NCI-H128 (cell line): ENCODE data around the gene SPATS2.

Source experiments
- DNase-seq: peaks from one replicate; lab custom pipeline; 2025; ENCODE audit not compliant: unreplicated experiment; lab: John Stamatoyannopoulos, UW

The SPATS2 gene

DNA sequence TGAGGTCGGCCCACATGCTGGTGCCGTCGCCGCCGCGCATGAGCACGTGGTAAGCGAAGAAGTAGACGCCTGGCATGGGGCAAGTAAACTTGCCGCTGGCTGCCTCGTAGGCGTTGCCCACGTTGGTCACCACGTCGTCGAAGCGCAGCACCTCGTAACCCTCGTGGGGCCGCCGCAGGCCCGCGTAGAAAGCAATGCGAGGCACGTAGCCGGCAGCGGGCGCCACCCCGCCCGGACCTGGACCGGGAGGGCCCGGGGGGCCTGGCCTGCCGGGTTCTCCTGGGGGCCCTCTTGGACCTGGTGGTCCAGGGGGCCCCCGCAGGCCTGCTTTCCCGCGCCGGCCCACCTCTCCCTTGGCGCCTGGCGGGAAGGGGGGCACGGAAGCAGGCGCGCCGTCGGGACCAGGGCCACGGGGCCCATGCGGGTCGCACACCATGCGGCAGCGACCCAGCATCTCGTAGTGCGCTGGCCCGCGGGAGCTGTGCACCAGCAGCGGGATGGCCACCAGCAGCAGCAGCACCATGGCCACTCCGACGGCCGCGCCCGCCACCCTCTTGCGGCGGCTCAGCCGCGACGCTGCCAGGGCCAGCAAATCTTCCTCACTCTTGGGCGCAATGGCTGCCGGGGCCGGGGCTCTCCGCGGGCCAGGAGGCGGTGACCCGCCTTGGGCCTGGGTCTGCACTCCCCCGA is 31.2 kb upstream of the SPATS2 start:
- DNase-seq: no peak

DNA sequence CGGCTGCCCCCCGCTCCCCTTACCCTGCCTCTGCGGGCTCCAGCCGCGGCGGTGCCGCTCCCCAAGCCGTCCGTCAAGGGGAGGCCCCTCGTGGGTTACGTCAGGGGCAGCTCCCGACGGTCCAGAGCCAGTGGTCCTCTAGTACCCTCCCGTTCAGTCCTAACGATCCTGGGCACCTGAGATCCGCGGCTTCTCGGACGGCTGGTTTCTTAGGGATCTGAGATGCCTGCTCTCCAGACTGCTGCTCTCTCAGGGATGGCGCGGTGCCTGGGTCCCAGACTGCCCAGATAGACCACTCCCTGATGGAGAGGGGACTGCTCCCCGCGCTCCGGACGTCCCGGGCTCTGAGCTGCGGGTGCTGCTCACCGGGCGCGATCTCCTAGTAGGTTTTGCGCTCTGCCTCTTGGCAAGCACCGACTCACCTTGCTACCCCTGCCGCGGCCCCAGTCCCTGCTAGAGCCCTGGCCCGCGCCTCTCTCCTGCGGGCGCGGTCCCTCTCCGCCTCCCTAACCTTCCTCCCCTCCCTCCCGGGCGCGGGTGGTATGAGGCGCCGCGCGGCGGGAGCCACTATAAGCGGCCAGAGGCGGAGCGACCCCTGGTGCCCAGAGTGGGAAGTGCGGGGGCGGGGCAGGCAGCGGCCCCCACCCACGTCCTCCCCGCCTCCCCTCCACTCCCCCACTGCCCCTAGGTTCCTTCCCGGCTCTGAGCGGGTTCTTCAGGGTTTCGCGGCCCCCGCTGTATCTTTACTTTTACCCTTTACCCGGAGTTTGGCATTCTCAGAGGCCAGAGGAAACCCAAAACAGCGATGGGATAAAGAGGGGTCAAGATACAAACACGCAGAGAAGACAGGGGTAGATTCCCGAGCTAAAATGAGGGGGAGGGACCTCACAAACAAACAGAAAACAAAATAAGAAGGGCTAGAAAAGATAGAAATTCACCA is 30.3 kb upstream of the SPATS2 start, which contains the start of gene C1QL4:
C1QL4 (minus strand) TSS at position 544 of the 940 bp plus-strand sequence. CDS start 711 bp downstream, outside the sequence.
- peak; percentile 67 for DNase-seq

DNA sequence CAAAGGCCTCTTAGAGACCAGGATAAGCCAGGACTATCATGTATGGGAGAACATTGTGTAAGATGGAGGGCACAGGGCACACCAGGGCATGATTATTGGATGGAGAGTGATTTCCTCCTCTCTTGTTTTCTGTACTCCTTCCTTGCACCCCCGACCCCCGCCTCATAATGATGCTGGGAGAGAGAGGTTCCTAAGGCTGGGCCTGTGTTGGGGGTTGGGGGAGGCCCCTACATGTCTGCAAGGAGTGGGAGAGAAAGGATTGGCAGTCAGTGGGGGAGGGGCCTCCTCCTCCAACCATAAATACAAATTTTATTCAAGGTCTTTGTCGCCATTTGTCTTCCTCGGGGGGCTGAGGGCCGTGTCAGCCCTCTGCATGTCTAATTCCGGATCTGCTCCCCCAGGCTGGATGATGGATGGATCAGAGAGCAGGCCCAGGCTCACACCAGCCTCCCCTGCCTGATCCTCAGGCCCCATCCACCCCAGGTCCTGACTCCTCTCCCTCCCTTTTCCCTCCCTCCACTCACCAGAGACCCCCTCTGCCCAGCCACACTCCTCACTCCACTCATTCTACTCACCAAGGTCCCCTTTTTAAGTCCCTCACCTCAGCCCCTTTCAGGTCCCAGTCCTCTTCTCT is 28.3 kb upstream of the SPATS2 start:
- no peak for DNase-seq

DNA sequence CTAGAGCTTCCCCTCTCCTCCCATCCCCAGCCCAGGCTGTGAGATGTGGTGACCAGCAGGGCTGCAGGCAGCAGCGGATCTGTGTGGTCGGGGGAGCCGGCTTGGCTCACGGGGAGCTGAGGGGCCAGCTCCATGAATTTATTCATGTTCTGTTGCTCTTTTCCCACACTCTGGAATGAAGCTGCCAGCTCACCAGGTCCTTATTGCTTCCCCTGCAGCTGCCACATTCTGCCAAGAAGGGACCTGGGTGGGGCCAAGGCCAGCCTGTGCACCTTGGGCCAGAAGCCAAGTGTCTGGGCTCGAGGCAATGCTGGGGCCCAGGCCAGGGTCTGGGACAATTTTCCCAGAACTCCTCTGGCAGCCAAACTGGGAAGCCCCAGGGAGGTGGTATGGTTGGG is 27.8 kb upstream of the SPATS2 start:
- no peak for DNase-seq

DNA sequence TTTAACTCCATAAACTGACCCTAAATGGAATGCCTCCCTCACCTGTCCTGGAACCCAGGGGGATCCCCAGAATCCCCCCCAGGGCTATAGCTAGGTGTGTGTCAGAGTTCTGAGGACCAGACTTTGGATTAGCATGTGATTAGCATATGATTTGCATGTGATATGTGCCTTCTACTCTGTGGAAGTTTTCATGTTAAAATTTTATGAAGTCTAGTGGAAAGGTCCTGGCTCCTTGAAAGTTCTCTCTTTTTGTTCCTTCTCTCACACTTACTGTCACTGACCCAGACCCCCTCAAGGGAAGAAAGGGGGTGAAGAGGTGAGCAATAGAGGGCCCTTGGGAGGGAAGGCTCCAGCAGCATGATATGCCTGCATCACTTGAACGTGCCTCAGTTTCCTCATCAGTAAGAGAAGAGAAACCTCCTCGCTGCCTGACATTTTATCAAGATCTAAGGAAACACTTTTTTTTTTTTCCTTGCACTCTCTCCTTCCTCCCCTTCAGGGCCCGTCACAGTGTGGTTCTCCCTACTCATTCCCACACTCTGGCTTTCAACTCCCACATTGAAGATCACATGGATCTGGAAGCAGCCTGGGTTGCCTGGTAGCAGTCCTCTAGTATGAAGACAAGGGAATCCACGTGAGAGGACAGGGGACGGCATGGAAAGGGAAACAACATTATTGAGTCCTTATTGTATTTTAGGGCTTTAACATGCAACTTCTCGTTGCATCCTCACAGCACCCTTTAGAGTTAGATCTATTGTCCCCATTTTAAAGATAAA is 27.0 kb upstream of the SPATS2 start:
- DNase-seq: no peak

DNA sequence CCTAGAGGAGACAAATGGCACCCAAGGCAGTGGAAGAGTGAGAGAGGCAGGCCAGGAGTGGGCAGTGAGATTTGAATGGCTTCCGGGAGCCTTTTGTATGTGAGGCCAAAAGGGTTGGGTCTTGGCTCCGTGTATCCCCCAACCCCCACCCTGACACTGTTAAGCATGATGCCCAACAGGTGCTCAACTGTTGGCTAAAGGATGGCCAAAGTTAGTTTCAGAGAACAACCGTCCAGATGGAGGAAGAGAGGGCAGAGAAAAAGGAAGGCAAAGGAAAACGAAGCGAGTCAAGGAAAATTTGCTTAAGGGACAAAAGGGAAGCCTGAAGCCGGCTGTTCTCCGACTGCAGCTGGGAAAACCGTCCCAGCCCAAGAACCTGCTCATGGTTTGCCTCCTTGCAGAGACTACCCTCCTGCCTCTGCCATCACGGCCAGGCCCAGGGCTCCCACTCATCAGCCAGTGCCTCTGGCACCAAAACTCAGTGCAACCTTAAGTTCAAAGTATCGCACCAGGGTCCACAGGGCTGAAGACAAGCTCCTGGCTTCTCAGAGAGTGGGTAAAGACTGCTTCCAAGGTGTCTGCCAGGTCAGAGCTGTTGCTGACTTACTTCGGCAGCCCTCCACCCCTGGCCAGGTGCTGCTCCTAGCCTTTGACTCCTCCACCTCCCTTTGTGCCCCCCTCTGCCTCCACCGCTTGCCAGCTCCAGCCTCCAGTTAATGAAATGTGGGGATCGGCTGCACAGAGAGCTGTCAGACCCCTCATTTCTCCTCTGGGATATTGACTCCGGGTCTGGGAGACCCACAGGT is 26.1 kb upstream of the SPATS2 start:
- no peak for DNase-seq

DNA sequence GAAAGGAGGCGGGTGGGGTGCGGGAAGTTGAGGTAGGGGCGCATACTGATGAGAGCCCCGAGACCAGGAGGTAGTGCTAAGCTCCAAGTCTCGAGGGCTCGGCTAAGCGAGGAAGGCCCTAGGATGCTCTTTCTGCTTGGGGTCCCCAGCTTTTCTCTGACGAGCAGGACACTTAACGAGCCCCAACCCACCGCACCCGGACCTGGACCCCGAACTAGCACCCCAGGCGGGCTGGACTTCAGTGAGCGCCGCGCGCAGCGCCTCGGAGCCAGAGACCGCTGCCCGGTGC is 25.5 kb upstream of the SPATS2 start:
- DNase-seq: no peak

DNA sequence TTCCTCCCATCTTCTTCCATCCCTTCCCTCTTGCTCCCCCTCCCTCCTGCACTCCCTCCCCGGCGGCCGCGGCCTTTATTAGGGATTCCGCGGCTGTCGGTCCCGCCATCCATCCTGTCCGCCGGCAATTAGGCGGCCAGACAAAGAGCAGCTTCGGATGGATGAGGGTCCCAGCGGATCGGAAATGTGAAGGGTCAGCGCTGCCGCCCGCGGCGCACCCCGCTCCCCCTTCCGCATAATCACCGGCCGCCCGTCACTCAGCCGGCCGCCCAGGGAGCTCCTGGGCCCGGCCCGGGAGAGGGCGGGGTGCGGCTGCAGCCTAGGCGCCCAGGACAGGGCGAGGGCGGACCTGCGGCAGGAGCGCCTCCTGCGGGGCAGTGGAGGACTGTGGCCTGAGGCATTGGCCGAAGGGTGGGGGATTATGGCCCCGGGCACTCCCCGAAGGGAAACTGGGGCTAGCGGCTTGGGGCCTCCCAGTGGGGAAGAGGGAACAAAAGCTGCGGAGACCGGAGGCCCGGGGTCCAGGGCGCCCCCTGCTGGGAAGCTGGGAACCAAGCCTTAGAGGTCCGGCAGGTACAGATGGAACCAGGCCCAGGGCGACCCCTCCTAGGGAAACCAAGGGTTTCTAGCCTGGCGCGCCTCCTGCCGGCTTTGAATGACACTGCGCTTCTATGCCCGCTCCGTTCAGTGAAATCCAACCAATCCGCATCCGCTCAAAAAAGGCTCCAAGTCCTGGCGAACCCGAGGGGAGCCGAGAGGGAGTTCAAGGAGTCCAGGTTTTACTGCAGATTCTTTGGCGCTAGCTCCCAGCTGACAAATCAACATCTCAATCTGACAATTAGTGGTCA is 25.0 kb upstream of the SPATS2 start:
- DNase-seq: peak; percentile 84

DNA sequence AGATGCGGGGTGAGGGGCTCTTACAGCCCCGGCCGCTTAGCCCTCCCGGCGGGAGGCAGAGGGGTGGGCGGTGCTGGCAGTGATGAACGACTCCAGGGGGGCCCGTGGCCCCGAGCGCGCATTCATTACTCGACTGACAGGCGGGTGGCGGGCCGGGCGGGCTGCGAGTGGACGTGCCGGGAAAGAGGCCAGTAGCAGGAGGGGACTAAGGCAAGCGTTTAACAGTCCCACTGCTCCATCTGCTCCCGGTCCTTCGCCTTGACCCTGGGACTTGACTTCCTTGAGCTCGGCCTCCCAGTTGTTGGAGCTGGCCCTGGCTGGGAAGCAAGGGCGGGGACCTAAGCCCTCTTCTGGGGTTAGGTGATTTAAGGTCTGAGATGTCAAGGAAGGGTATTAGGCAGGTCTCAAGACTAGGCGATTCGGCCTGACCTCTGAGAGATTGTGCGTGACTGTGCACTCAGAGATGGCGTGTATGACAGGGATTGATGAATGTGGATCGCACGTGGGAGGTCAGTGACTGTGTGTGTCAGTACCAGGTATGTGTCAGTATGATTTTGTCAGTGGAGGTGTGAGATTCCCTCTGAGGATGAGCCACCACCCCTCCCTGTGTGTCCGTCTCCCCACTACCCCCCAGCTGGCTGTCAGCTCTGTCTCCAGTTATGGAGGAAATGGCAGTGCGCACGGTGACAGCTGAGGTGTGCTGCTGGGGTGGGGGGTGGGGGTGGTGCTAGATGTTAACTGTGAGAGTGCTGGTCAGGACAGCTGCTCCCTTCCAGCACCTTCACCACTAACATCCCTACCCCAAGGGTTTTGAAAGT is 24.1 kb upstream of the SPATS2 start:
- no peak for DNase-seq

DNA sequence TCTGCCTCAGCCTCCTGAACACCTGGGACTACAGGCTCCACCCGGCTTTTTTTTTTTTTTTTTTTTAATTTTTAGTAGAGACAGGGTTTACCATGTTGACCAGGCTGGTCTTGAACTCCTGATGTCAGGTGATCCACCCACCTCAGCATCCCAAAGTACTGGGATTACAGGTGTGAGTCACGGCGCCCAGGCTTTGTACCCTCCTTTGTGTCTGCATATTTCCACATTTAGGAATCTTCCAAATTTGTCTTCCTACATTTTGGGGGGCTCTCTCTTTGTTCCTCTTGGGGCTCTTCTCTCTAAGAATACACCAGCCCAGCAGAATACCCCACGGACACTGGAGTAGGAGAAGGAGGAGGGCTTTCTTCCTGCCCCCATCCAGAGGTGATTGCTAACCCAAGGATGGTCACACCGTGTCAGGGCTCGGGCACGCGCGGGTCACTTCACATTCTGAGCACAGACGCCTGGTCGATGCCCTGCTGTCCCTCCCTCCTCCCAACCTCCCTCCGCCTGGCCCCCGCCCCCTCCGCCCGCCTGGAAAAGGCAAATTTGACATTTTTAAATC is 22.7 kb upstream of the SPATS2 start:
- DNase-seq: no peak

DNA sequence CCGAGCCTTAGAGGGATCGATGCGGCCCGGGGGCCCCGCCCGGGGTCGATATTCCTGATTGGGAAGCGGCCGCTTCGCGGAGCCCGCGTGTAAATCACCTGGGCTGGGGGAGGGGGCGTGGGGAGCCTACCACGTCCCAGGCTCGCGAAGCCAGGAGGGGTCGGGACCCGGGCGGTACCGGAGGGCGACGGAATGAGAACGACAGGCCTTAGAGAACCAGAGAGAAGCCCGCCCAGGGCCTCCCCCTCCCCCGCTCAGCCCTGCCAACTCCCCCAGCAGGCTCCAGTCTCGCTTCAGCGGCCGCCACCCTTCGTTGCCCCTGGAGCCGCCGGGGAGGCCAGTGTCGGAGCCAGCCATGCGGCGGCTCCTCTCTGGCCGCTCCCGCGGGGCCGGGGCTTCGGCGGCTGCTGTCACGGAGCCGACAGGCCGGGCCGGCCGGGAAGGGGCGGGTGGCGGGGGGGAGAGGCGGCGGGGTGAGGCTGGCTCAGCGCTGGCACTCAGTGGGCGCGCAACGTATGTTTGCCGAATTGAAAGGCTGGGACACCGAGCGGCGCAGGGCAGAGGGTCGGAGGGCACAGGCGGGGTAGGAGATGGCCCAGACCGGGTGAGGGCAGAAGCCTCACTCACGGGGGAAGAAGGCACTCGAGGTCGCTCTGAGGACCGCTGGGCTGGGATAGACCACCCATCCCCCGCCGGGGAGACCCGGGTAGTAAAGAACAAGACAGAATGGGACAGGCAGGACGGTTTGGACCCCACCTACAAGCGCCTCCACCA is 22.0 kb upstream of the SPATS2 start:
- DNase-seq: no peak

DNA sequence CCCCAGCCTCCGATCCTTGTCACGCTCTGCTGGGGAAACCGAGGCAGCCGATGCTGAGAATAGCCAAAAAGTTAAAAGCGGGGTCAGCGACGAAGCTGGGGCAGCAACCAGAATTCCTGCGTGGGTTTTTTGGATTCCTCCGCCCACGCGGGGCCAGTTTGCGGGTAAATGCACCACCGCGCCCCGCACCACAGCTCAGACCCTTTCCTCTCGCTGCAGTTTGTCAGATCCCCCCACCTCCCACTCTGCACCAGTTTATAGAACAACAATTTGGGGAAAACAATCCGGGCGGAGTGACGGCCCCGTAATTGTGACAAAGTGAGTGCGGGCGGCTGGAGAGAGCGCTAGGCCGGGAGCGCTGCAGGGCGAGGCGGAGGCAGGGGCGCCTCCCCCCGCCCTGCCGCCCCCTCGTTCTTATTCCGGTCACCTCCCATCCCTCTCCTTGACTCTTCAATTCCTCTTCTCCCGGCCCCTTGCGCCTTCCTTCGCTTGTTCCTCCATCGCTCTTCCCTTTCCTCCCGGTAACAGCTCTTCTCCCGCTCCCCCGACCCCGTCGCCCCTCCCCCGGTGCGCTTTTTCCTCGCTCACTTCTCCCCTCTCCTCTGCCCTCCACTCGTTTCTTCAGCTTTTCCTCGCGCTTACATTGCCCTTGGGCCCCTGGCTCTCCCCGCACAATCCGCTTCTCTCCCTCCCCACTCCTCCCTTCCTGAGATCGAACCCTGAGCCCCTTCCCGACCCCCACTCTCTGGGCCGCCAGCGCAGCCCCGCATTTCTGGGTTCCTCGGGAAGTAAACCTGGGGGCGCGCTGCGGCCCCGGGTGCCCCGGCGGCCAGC is 21.2 kb upstream of the SPATS2 start:
- no peak for DNase-seq

DNA sequence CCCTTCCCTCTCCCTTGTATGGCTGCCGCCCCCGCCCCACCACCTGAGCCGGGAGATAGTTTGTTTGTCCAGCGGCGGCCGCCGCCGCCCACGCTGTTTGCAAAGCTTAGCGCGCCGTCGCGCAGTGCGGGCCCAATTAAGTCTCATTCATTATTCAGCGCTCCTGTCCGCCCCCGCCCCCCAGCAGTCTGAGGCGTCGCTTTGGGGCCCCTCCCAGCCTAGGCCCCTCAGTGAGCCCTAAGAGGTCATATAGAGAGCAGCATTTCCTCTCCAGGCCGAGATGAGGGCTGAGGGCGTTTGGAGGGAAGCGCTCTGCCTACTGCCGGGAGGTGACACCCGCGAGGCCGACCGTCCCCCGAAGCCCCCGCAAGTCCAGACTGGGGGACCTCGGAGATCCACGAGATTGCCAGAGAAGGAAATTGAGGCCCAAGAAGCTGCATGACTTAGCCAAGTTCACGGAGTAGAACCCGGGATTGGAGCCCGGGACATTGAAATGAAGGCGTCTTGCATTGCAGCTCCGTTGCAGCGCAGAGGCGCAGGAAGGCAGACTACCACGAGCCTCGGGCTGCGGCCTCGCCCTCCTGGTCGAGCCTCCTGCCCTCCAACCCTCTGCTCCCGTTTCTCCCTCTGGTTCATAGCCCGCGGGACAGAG is 20.5 kb upstream of the SPATS2 start, which contains the start of gene DNAJC22:
DNAJC22 (plus strand) TSS at position 230 of the 652 bp plus-strand sequence. CDS start 1,985 bp downstream, outside the sequence.
- no peak for DNase-seq

DNA sequence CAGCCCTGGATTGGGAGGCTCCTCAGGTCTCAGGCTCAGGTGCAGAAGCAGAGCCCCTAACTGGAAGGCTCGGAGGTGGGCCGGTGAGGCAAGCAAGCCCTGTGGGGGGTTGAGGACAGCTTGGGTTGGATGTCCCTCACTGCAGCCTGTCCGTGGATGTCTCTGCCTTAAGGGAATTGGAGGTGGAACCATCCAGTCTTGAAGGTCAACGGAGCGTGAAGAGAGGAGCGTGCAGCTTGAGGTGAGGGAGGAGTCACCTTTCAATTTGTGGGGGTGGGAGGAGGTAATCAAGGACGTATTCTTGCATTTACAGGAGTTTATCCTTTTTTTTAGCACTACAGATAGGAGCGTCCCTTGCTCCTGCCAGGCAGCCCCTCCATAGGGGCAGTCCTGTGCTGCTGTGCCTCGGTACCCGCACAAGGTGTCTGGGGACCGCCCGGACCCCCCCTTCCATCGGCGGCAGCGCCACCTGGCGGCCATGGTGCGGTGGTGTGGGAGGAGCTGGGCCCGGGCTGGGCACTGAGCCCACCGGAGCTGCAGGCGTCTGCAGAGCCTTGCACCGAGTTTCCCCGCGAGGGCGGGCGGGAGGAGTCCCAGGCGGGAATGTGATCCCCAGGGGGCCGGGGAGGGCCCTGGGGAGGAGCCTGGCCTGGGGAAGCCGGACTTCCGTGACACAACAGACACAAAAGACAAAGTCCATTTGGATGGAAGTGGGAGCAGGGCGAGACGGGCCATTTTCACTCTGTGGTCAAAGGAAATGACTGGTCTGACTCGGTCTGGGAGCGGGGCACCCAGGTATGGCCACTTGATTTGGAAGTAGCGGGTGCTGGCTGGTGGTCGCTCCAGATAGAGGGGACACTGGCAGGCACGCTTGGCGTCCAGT is 19.7 kb upstream of the SPATS2 start:
- DNase-seq: peak; percentile 63

DNA sequence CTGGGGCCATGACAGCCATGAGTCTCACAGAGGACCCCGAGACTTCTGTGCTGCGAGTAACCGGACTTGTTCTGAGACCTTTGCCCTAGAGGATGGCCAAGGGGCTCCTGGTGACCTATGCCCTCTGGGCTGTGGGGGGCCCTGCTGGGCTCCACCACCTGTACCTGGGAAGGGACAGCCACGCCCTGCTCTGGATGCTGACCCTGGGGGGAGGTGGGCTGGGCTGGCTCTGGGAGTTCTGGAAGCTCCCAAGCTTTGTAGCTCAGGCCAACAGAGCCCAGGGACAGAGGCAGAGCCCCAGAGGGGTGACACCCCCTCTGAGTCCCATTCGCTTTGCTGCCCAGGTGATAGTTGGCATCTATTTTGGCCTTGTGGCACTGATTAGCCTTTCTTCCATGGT is 18.5 kb upstream of the SPATS2 start:
- DNase-seq: no peak
